GM21390 (cell line): ENCODE measurements around the gene TBX1.

Experiments
- ATAC-seq: cut with Tn5 transposase; IDR thresholded peaks from one replicate; pipeline ENCODE4 v1.9.1; 2021; ENCODE audit not compliant: unreplicated experiment

Gene TBX1

GRCh38 chr22:19809741-19810140, 49.2 kb downstream of the TBX1 start:
- ATAC-seq: no peak

DNA sequence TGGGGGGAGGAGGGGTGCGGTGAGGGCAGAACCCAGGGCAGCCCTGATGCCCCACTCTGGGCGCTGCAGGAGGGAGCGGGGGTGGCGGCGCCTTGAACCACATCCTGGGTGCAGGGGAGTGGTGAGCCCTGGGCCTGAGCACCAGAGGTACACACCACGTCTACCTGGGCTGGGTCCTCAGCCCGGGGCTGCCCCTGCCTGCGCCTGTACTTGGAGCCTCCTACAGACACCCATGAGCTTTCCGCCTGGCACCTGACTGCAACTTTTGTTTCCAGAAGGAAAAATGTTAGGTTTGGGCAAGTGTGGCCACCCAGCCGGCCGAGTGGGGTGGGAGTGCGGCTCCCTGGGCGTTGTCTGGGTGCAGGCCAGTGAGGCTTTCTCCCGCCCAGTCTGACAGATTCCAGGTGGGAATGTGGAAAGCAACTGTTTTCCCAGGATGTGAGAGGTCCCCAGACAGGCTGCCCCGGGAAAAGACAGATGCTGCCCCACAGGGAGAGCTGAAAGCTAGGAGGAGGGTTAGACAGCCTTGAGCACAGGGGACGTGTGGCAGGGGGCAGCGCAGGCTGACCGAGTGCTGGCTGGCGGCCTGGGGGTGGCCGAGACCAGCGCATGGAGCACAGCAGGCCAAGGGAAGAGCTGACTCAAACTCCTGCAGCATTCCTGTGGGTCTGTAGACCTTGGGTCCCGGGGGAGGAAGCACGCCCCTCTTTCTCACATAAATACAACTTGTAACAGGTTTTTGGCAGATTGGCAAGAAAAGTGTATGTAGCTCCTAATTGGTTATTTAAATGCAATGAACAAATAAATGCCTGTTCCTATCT, 50.0 kb downstream of the TBX1 start:
- ATAC-seq: no peak

DNA sequence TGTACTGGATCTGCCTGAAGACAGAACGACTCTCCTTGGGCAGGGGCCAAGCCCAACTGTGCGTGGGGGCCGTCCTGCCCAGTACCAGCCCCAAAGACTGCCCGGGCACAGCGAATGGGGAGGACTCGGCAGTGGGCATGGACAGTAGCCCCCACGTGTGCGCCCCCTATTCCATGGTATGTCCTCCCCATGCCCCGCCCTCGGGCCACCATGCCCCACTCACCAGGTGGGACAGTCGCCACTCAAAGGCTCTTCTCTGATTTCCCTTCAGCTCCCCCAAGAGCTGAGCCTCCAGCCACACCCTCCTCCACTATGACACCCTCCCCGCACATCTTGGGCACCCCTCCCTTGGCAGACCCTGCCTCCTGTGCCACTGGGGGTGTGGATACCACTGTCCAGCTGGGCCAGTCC, 50.6 kb downstream of the TBX1 start:
- ATAC-seq: no peak

- ATAC-seq: no peak
These were observed 51.5 kb downstream of the TBX1 start for GRCh38 chr22:19811811-19812771.

GRCh38 chr22:19812910-19813309, 52.3 kb downstream of the TBX1 start:
- ATAC-seq: no peak

DNA sequence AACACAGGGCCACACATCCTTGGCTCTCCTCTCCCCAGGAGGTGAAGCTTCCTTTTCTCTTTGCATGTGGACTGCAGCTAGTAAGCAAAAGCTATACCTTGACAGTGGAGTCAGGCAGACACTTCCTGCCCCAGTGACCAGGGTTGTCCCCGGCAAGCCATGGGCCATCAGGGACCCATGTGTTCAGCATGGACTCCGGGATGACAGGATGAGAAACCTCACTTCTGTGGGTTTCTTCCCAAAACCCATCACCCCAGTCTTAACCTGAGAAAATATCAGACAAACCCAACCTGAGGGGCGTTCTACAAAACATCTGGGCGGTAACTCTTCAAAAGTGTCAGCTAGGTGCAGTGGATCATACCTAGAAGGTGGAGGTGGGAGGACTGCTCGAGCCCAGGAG, 53.9 kb downstream of the TBX1 start:
- ATAC-seq: no peak

DNA sequence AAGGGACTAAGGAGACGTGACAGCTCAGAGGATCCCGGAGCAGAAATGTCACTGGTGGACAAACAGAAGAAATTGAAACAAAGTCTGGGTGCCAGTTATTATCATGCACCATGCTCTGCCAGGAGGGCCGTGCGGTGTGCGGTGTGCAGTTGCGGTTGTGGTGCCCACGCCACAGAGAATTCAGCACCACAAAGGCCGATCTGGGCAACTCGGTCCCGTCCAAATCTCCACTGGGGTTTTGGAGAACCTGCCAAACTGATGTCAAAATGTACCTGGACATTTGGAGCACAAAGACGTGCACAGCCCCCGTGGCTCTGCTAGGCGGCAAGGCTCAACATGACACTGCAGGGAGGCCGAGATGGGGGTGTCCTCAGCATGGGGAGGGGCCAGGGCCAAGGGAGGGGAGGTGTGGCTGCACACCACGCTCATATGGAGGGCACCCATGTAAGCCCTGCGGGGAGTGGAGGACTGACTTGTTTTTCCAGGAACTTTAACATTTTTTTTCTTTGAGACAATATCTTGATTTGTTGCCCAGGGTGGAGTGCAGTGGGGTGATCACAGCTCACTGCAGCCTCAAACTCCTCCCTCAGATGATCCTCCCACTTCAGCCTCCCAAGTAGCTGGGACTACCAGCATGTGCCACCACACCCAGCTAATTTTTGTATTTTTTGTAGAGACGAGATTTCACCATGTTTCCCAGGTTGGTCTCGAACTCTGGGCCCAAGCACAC, 54.7 kb downstream of the TBX1 start:
- no peak for ATAC-seq

DNA sequence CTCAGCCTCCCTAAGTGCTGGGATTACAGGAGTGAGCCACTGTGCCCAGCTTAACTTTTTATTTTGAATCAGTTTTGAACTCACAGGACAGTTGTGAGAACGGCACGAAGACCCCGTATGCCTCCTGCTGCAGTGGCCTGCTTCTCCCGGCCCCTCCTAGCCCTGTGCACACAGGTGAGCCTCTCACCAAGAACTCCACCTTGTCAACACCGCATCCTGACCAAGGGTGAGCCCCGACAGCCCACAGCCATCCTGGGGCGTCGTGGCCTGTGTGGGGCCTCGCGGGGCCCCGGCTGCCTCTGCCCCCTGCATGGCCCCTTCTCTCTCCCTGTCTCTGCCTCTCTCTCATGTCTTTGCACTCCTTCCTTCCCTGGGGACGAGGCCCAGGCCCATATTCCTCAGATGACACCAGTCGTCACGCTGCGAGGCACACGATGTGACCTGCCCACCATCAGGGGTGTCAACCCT, 55.3 kb downstream of the TBX1 start:
- ATAC-seq: no peak

DNA sequence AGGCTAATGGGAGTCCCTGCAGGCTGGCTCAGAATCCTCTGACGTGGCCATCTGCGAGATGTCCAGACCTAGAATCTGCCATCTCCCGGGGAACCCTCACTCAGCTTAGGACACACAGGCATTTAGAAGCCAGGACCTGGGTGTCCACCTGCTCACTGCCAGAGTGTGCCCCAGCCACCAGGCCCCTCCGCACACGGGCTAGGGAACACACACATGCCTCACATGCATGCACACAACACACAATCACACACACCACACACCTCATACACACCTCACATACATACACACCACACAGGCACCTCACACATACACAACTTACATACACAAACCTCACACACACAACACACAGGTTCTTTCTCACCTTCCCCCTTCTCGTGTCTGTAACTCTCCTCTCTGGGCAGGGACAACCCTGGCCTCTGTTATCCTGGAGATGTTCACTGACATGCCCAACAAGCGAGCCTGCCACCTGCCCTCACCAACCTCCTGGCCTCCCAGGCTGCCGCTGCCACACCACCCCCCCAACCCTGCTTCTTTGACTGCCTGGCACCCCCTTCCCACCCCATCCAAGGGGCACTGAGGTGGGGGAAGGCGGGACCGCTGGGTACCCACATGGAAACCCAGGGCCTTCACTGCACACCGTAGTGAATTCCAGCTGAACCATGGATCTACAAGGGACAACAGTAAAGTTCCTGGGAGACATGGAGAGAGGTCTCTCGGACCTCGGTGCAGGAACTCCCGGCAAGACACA, 56.0 kb downstream of the TBX1 start:
- no peak for ATAC-seq
